ENCODE results near the gene RNASEH2B.

The RNASEH2B gene

GRCh38 chr13:50994651-50995050 is 85.1 kb downstream of the RNASEH2B start:
- DNase-seq: no peak

DNA sequence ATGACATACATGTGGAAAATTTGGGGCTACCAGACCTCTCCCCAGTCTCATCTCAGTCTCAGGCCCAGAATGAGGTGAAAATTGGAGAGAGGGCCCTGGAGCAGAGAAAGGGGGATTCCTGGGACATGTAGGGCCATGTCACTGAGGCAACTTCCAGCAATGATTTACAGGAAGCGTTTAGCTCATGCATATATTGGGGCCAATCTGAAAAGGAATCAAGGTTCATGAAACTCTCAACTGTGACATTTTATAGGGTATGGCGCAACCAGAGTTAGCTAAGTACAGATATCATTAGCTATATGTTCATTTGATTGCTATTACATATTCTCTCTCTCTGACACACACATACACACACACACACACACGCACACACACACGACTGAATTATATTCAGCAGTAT is 86.3 kb downstream of the RNASEH2B start:
- Histone ChIP-seq H3K4me2 (ENCODE audit: insufficient read depth, low read length) (no peak overlapping the region), H3K36me3 (ENCODE audit: insufficient read depth, low read length) (no peaks in the 10 kb centered on the region), H4K20me1 (ENCODE audit: insufficient read depth, low read length) (0 out of 2 replicates have a peak, but pooled peaks cover 5% of the 10 kb centered on the region), H3K9ac (ENCODE audit: low read depth, low read length) (no peak overlapping the region), H3K4me3 (ENCODE audit: low read depth in 1 of 2, low read length in 2 of 2) (no peak overlapping the region), H3K27me3 (ENCODE audit: insufficient read depth, low read length, poor library complexity) (no peaks in the 10 kb centered on the region), H3K27ac (ENCODE audit: low read length) (no peak overlapping the region), H2AFZ (ENCODE audit: low read depth, low read length) (no peak overlapping the region), H3K79me2 (ENCODE audit: insufficient read depth, low read length) (no peaks in the 10 kb centered on the region), H3K9me3 (ENCODE audit: insufficient read depth, low read length, severe bottlenecking) (no peaks in the 10 kb centered on the region), H3K4me1 (ENCODE audit: insufficient read depth, low read length) (peaks cover 29% of the 10 kb centered on the region)
- TF ChIP-seq EZH2 (IDR thresholded peaks at IDR 0.05; ENCODE audit: borderline replicate concordance, low read depth, low read length, severe bottlenecking) (no peak), CTCF (IDR thresholded peaks at IDR 0.05; ENCODE audit: borderline replicate concordance, extremely low read depth, low read length, poor library complexity, severe bottlenecking) (no peak)
- no peak for ATAC-seq (ENCODE audit: insufficient read depth, low read depth)
- no peak for DNase-seq

More at GRCh38 chr13:50994651-50995050, 85.1 kb downstream of the RNASEH2B start:
- Histone ChIP-seq H4K20me1 (ENCODE audit: insufficient read depth, low read length) (0 out of 2 replicates have a peak, but pooled peaks cover 5% of the 10 kb centered on the region), H3K9me3 (ENCODE audit: insufficient read depth, low read length, severe bottlenecking) (no peaks in the 10 kb centered on the region), H3K4me3 (ENCODE audit: low read depth in 1 of 2, low read length in 2 of 2) (no peak overlapping the region), H3K79me2 (ENCODE audit: insufficient read depth, low read length) (no peaks in the 10 kb centered on the region), H3K4me2 (ENCODE audit: insufficient read depth, low read length) (no peak overlapping the region), H3K27ac (ENCODE audit: low read length) (no peak overlapping the region), H3K4me1 (ENCODE audit: insufficient read depth, low read length) (peaks cover 41% of the 10 kb centered on the region), H3K27me3 (ENCODE audit: insufficient read depth, low read length, poor library complexity) (no peaks in the 10 kb centered on the region), H3K9ac (ENCODE audit: low read depth, low read length) (no peak overlapping the region), H2AFZ (ENCODE audit: low read depth, low read length) (no peak overlapping the region), H3K36me3 (ENCODE audit: insufficient read depth, low read length) (no peaks in the 10 kb centered on the region)
- TF ChIP-seq CTCF (IDR thresholded peaks at IDR 0.05; ENCODE audit: borderline replicate concordance, extremely low read depth, low read length, poor library complexity, severe bottlenecking) (no peak), EZH2 (IDR thresholded peaks at IDR 0.05; ENCODE audit: borderline replicate concordance, low read depth, low read length, severe bottlenecking) (no peak)
- no peak for ATAC-seq (ENCODE audit: insufficient read depth, low read depth)

GRCh38 chr13:50998326-50998725 is 88.7 kb downstream of the RNASEH2B start:
- H3K9ac ChIP-seq (ENCODE audit: low read depth, low read length): no peak overlapping the region
- no peaks in the 10 kb centered on the region for H3K79me2 ChIP-seq (ENCODE audit: insufficient read depth, low read length)
- H3K27ac ChIP-seq (ENCODE audit: low read length): no peak overlapping the region
- no peaks in the 10 kb centered on the region for H3K36me3 ChIP-seq (ENCODE audit: insufficient read depth, low read length)
- H3K4me2 ChIP-seq (ENCODE audit: insufficient read depth, low read length): no peak overlapping the region
- no peak for TF ChIP-seq EZH2 (IDR thresholded peaks at IDR 0.05; ENCODE audit: borderline replicate concordance, low read depth, low read length, severe bottlenecking)
- H3K27me3 ChIP-seq (ENCODE audit: insufficient read depth, low read length, poor library complexity): no peaks in the 10 kb centered on the region
- no peaks in the 10 kb centered on the region for H4K20me1 ChIP-seq (ENCODE audit: insufficient read depth, low read length)
- DNase-seq (no peak), ATAC-seq (ENCODE audit: insufficient read depth, low read depth) (no peak)
- H3K9me3 ChIP-seq (ENCODE audit: insufficient read depth, low read length, severe bottlenecking): no peaks in the 10 kb centered on the region
- no peak overlapping the region for H2AFZ ChIP-seq (ENCODE audit: low read depth, low read length)
- peaks cover 4% of the 10 kb centered on the region for H3K4me1 ChIP-seq (ENCODE audit: insufficient read depth, low read length)
- H3K4me3 ChIP-seq (ENCODE audit: low read depth in 1 of 2, low read length in 2 of 2): no peak overlapping the region

DNA sequence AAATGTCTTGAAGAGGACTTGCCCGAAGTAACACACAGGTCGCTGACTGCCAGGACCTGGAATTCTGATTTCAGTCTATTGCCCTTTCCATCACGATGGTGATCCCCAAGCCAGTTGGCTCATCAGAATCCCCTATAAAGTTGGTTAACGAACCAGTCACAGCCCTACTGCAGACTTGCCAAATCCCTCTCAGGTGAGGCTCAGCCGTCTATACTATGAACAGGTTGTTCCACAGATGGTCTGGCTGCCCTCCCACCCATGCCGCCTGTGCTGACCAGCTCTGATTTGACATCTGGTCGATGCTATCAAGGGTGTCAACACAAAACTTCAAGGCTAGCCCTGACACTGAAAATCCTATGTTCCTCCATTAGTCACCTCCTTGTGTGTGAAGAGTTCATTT is 90.0 kb downstream of the RNASEH2B start:
- H2AFZ ChIP-seq (ENCODE audit: low read depth, low read length): no peak overlapping the region
- H3K4me2 ChIP-seq (ENCODE audit: insufficient read depth, low read length): no peak overlapping the region
- TF ChIP-seq CTCF (IDR thresholded peaks at IDR 0.05; ENCODE audit: borderline replicate concordance, extremely low read depth, low read length, poor library complexity, severe bottlenecking) (no peak), EZH2 (IDR thresholded peaks at IDR 0.05; ENCODE audit: borderline replicate concordance, low read depth, low read length, severe bottlenecking) (no peak)
- H3K36me3 ChIP-seq (ENCODE audit: insufficient read depth, low read length): no peaks in the 10 kb centered on the region
- H3K9me3 ChIP-seq (ENCODE audit: insufficient read depth, low read length, severe bottlenecking): no peaks in the 10 kb centered on the region
- H3K27me3 ChIP-seq (ENCODE audit: insufficient read depth, low read length, poor library complexity): no peaks in the 10 kb centered on the region
- no peak overlapping the region for H3K27ac ChIP-seq (ENCODE audit: low read length)
- H3K79me2 ChIP-seq (ENCODE audit: insufficient read depth, low read length): no peaks in the 10 kb centered on the region
- H3K9ac ChIP-seq (ENCODE audit: low read depth, low read length): no peak overlapping the region
- ATAC-seq (ENCODE audit: insufficient read depth, low read depth) (no peak), DNase-seq (no peak)
- no peaks in the 10 kb centered on the region for H3K4me1 ChIP-seq (ENCODE audit: insufficient read depth, low read length)
- no peaks in the 10 kb centered on the region for H4K20me1 ChIP-seq (ENCODE audit: insufficient read depth, low read length)
- H3K4me3 ChIP-seq (ENCODE audit: low read depth in 1 of 2, low read length in 2 of 2): no peak overlapping the region

Measured in DND-41 (cell line).